PFSK-1 (cell line): ENCODE measurements around the gene ANKRD1.

ENCODE experiments used
- FOXP2 ChIP-seq: optimal IDR thresholded peaks from 2 replicates; pipeline ENCODE3; 2011; ENCODE audit warnings: borderline replicate concordance, control low read depth, inconsistent platforms; ENCODE audit not compliant: insufficient read depth; ENCODE audit errors: extremely low read length, extremely low read depth
- POLR2AphosphoS5 ChIP-seq: IDR thresholded peaks from 2 replicates; pipeline ENCODE4 v1.6.1; 2012; ENCODE audit warnings: low read depth, mild to moderate bottlenecking, control low read depth, low read length, moderate library complexity
- REST ChIP-seq, 2 experiments: IDR thresholded peaks; 2 replicates each; pipeline versions ENCODE4 v1.6.1 to v1.8.0; 2011 to 2012; ENCODE audit warnings: low read depth in 2 of 2, low read length in 2 of 2, control low read depth in 1 of 2, inconsistent platforms in 1 of 2, mild to moderate bottlenecking in 1 of 2, moderate library complexity in 1 of 2; ENCODE audit not compliant: insufficient read depth in 1 of 2
- SIN3A ChIP-seq: IDR thresholded peaks from 2 replicates; pipeline ENCODE4 v1.6.1; 2012; ENCODE audit warnings: mild to moderate bottlenecking, low read length, moderate library complexity, borderline replicate concordance; ENCODE audit not compliant: insufficient read depth
- TAF1 ChIP-seq: IDR thresholded peaks from 2 replicates; pipeline ENCODE4 v1.6.1; 2012; ENCODE audit warnings: low read length, control low read depth, borderline replicate concordance; ENCODE audit not compliant: insufficient read depth

GRCh38 chr10:90866050-90866598 is 54.8 kb downstream of the ANKRD1 start:
- TF ChIP-seq POLR2AphosphoS5 (no peak), TAF1 (no peak), SIN3A (no peak), REST (IDR thresholded peaks at IDR 0.05; ENCODE audit: insufficient read depth in 1 of 2, low read depth in 2 of 2, low read length in 2 of 2) (no peak), FOXP2 (no peak)
